ACHN (cell line): Measurements from ENCODE around the gene OVCH2.

Experiments used
- DNase-seq: peaks from one replicate; pipeline ENCODE4 v3.0.0-alpha.2; 2015
- in situ Hi-C: cut with HindIII; loops from 2 replicates; pipeline ENCODE4 v1.10.0; 2017; ENCODE audit warnings: low sequenced_read_pairs, low pct_ligation_motif_present, low pct_unique_long_range_greater_than_20kb

The OVCH2 gene

DNA sequence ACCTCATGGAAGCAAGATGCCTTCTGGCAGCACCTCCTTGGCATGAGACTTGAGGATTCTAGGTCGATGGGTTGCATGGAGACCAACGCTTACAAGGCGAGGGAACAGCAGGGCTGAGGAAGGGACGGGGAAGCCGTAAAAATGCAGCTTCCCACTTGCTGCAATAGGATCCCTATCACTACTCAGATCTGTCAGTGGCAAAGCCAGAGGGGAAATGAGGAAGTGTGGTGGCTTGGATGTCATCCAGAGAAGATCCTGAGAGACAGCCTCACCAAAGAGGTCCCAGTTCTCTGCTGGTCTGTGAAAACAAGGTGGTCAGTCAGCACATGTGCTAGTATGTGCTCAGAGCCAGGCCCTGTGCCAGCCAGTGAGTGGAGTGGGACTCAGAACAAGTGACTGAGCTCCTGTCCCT, 55.1 kb downstream of the OVCH2 start:
- in situ Hi-C loops = no loop called here
- no peak for DNase-seq

DNA sequence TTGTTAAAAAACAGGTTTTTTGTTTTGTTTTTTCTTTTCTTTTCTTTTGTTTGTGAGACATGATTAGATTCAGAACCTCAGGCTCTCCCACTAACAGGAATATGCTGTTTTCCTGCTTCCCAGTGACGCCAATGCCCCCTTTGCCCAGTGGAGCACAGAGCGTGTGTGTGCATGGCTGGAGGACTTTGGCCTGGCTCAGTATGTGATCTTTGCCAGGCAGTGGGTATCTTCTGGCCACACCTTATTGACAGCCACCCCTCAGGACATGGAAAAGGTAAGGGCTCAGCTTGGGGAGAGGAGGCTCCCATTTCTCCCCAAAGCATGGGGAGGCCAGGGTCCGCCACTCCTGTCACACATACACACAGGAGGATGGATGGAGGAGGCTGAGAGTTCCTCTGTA, 58.0 kb downstream of the OVCH2 start:
- no peak for DNase-seq
- in situ Hi-C loops = no loop called here

DNA sequence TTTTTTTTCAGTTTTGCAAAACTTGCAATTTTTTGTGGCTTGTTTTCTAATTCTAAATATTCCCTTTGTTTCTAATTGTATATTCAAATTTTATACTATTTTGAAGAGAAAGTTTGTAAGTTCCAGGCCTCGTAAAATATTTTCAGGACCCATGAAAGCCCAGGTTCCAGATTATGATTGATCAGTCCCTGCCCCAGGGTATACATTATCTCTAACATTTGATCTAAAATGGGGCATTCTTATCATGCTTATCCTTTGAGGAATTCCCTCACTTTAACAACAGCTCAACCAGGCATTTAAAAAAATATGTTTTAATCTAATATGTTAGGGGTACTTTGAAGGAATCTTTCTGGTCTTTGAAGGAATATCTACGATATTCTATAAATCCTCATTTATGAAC, 59.4 kb downstream of the OVCH2 start:
- in situ Hi-C loops = no loop called here
- DNase-seq = no peak

GRCh38 chr11:7645206-7645605, 61.1 kb downstream of the OVCH2 start:
- in situ Hi-C loops = no loop called here
- no peak for DNase-seq

GRCh38 chr11:7643314-7643713, 63.0 kb downstream of the OVCH2 start:
- DNase-seq = no peak
- in situ Hi-C loops = no loop called here

GRCh38 chr11:7642747-7643146, 63.5 kb downstream of the OVCH2 start:
- in situ Hi-C loops = no loop called here
- no peak for DNase-seq

DNA sequence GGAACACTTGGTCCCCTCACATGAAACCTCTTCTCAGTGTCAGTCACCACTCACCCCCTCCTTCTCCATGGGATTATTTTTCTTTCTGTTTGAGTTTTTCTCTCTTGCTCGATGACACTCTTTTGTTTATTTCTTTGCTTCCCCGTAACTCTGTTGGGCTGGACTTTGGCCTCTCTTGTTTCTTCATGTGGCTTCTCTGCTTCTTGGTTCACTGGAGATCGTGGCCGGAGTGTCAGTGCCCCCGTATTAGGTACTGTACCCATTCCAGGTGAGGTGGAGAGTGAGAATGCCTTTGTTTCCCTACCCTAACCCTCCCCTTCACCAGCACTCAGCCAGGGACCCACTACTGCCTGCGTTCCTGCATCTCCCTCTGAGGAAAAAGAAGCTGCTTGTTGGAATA, 65.5 kb downstream of the OVCH2 start:
- DNase-seq = no peak
- in situ Hi-C loops = no loop called here

- in situ Hi-C loops = no loop called here
- no peak for DNase-seq
Measured at GRCh38 chr11:7639643-7640025, 66.6 kb downstream of the OVCH2 start.
